Measurements from ENCODE around the gene SCAMP5.

DNA sequence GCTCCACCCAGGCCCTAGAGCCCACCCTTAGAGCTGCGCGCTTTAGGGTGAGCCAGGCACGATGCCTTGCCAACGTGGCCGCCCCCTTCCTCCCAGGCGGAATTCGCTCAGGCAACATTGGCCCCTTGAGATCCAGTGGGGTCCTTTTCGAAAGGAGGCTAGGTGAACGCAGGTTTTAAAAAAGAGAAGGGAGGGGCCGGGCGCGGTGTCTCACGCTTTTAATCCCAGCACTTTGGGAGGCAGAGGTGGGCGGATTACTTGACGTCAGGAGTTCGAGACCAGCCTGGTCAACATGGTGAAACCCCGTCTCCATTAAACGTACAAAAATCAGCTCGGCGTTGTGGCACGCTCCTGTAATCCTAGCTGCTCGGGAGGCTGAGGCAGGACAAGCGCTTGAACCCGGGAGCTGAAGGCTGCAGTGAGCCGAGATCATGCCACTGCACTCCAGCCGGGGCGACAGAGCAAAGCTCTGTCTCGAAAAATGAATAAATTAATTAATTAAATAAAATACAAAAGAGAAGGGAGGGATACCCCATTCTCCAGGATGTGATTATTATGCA lies 37.8 kb upstream of the SCAMP5 start:
- TF ChIP-seq, protein P1, sequence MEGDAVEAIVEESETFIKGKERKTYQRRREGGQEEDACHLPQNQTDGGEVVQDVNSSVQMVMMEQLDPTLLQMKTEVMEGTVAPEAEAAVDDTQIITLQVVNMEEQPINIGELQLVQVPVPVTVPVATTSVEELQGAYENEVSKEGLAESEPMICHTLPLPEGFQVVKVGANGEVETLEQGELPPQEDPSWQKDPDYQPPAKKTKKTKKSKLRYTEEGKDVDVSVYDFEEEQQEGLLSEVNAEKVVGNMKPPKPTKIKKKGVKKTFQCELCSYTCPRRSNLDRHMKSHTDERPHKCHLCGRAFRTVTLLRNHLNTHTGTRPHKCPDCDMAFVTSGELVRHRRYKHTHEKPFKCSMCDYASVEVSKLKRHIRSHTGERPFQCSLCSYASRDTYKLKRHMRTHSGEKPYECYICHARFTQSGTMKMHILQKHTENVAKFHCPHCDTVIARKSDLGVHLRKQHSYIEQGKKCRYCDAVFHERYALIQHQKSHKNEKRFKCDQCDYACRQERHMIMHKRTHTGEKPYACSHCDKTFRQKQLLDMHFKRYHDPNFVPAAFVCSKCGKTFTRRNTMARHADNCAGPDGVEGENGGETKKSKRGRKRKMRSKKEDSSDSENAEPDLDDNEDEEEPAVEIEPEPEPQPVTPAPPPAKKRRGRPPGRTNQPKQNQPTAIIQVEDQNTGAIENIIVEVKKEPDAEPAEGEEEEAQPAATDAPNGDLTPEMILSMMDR (IDR thresholded peaks at IDR 0.05) = no peak
- TF ChIP-seq POLR2A (IDR thresholded peaks at IDR 0.05) = no peak

Measured in Peyer's patch (tissue), 4 donors.